H1 (cell line): ENCODE results near the gene AIRE. TPM values are rescaled to one million over a fixed set of nuclear protein-coding genes. Genes with fewer than 3 reads are reported as not detected.

Experiments
- CTCF ChIA-PET: fragments of 300-600 bp; sonication (Branson Sonifier 250); formaldehyde crosslinking; loops from one replicate; lab custom pipeline; 2021; ENCODE audit not compliant: partially characterized antibody; lab: Charles Lee
- POLR2A ChIA-PET: fragments of 300-600 bp; sonication (Branson Sonifier 250); formaldehyde crosslinking; loops from one replicate; lab custom pipeline; 2021; ENCODE audit warnings: inconsistent platforms; ENCODE audit not compliant: partially characterized antibody; lab: Charles Lee
- DNase-seq, 2 experiments: peaks; one replicate each; pipeline versions ENCODE4 v3.0.0 to v3.0.0-alpha.2; 2010 to 2022; ENCODE audit warnings: low spot score in 2 of 2, low read depth in 1 of 2, mixed read lengths in 1 of 2
- FAIRE-seq: peaks from 2 replicates; lab custom pipeline; 2011; peaks lifted over from hg19 to GRCh38; lab: Jason Lieb, UNC
- H2AFZ ChIP-seq: 2 replicates; pipeline ENCODE4 v1.8.1; 2012; ENCODE audit warnings: low read length, inconsistent platforms
- H2AK5ac ChIP-seq: 2 replicates; pipeline ENCODE4 v1.6.1; 2013; ENCODE audit warnings: low read depth, low read length
- H2BK120ac ChIP-seq: replicated peaks from 2 replicates; pipeline ENCODE3; 2013; ENCODE audit warnings: low read depth, low read length, inconsistent platforms
- H2BK12ac ChIP-seq: 2 replicates; pipeline ENCODE4 v1.6.1; 2013; ENCODE audit warnings: low read depth, low read length
- H2BK15ac ChIP-seq: 2 replicates; pipeline ENCODE4 v1.6.1; 2013; ENCODE audit warnings: low read length
- H2BK20ac ChIP-seq: 2 replicates; pipeline ENCODE4 v1.6.1; 2013; ENCODE audit warnings: low read length
- H2BK5ac ChIP-seq: 2 replicates; pipeline ENCODE4 v1.6.1; 2013; ENCODE audit warnings: low read depth, low read length
- H3K14ac ChIP-seq: 2 replicates; pipeline ENCODE4 v1.6.1; 2013; ENCODE audit warnings: inconsistent platforms; ENCODE audit not compliant: insufficient read length
- H3K18ac ChIP-seq: 2 replicates; pipeline ENCODE4 v1.6.1; 2013; ENCODE audit warnings: low read length; ENCODE audit errors: extremely low read depth
- H3K23ac ChIP-seq: 2 replicates; pipeline ENCODE4 v1.6.1; 2013; ENCODE audit warnings: inconsistent platforms; ENCODE audit not compliant: insufficient read length
- H3K23me2 ChIP-seq: 2 replicates; pipeline ENCODE4 v1.6.1; 2013; ENCODE audit warnings: low read depth, low read length
- H3K27ac ChIP-seq: 2 replicates; pipeline ENCODE4 v1.6.1; 2011; ENCODE audit warnings: low read depth, low read length, inconsistent platforms
- H3K27me3 ChIP-seq, 4 experiments: replicated peaks in 1 of 4; 1 replicate in 1 of 4; 2 replicates in 3 of 4; pipeline versions ENCODE4 v1.6.1 to v1.8.1; 2011 to 2013; ENCODE audit warnings: low read length in 3 of 4, mild to moderate bottlenecking in 3 of 4, inconsistent platforms in 2 of 4, mixed read lengths in 2 of 4, moderate library complexity in 1 of 4; ENCODE audit not compliant: control insufficient read depth in 3 of 4, insufficient read depth in 3 of 4; ENCODE audit errors: extremely low read depth in 1 of 4
- H3K36me3 ChIP-seq, 4 experiments: 2 replicates each; pipeline versions ENCODE4 v1.6.1 to v1.8.1; 2011 to 2013; ENCODE audit warnings: mild to moderate bottlenecking in 4 of 4, low read length in 3 of 4, moderate library complexity in 2 of 4, control low read depth in 1 of 4, inconsistent platforms in 1 of 4; ENCODE audit not compliant: insufficient read depth in 4 of 4, control insufficient read depth in 2 of 4
- H3K4ac ChIP-seq: replicated peaks from 2 replicates; pipeline ENCODE3; 2013; ENCODE audit warnings: low read length, low read depth, mixed read lengths, inconsistent platforms; ENCODE audit not compliant: insufficient read length
- H3K4me1 ChIP-seq, 4 experiments: replicated peaks in 1 of 4; 1 replicate in 1 of 4; 2 replicates in 3 of 4; pipeline versions ENCODE4 v1.6.1 to v1.8.1; 2011 to 2013; ENCODE audit warnings: low read length in 3 of 4, inconsistent platforms in 2 of 4, mixed read lengths in 1 of 4; ENCODE audit not compliant: insufficient read depth in 4 of 4, control insufficient read depth in 3 of 4
- H3K4me2 ChIP-seq, 2 experiments: 2 replicates each; pipeline versions ENCODE4 v1.6.1 to v1.8.1; 2011 to 2013; ENCODE audit warnings: low read depth in 2 of 2, low read length in 2 of 2, control low read depth in 1 of 2, inconsistent platforms in 1 of 2, mild to moderate bottlenecking in 1 of 2; ENCODE audit not compliant: insufficient read depth in 1 of 2
- H3K4me3 ChIP-seq, 4 experiments: fragments of 200-600, 300-600 bp in 1 of 4; sonication (generic), shearing (Covaris generic), sonication (Bioruptor Twin) in 1 of 4; 2 replicates each; pipeline versions ENCODE4 v1.5.1 to v1.8.1; 2011 to 2016; ENCODE audit warnings: low read length in 4 of 4, low read depth in 3 of 4, control low read depth in 2 of 4, inconsistent platforms in 2 of 4, mild to moderate bottlenecking in 2 of 4, mixed read lengths in 1 of 4, moderate library complexity in 1 of 4; ENCODE audit not compliant: insufficient read depth in 2 of 4; ENCODE audit errors: extremely low read depth in 1 of 4
- H3K56ac ChIP-seq: replicated peaks from 2 replicates; pipeline ENCODE3; 2013; ENCODE audit warnings: low read depth, mild to moderate bottlenecking, mixed read lengths, low read length, inconsistent platforms; ENCODE audit not compliant: insufficient read length
- H3K79me1 ChIP-seq: 2 replicates; pipeline ENCODE4 v1.6.1; 2013; ENCODE audit warnings: low read depth, low read length, control low read depth
- H3K79me2 ChIP-seq, 2 experiments: 2 replicates each; pipeline versions ENCODE4 v1.6.1 to v1.8.1; 2012 to 2013; ENCODE audit warnings: low read length in 2 of 2, mild to moderate bottlenecking in 2 of 2, inconsistent platforms in 1 of 2; ENCODE audit not compliant: insufficient read depth in 2 of 2, control insufficient read depth in 1 of 2
- H3K9ac ChIP-seq, 4 experiments: replicated peaks in 1 of 4; 1 replicate in 1 of 4; 2 replicates in 3 of 4; pipeline versions ENCODE4 v1.6.1 to v1.8.1; 2011 to 2013; ENCODE audit warnings: low read depth in 3 of 4, low read length in 3 of 4, control low read depth in 2 of 4, mild to moderate bottlenecking in 2 of 4, moderate library complexity in 2 of 4, inconsistent platforms in 1 of 4; ENCODE audit errors: extremely low read depth in 1 of 4
- H3K9me3 ChIP-seq, 2 experiments: 2 replicates each; pipeline versions ENCODE4 v1.6.1 to v1.8.1; 2012 to 2013; ENCODE audit warnings: mild to moderate bottlenecking in 2 of 2, moderate library complexity in 2 of 2, control low read depth in 1 of 2, inconsistent platforms in 1 of 2, low read depth in 1 of 2, low read length in 1 of 2, mixed read lengths in 1 of 2; ENCODE audit not compliant: insufficient read depth in 2 of 2
- H4K20me1 ChIP-seq, 2 experiments: replicated peaks in 1 of 2; 2 replicates each; pipeline versions ENCODE3 to v1.8.1; 2011 to 2013; ENCODE audit warnings: inconsistent platforms in 2 of 2, low read length in 2 of 2, mild to moderate bottlenecking in 1 of 2; ENCODE audit not compliant: insufficient read depth in 2 of 2, control insufficient read depth in 1 of 2
- H4K5ac ChIP-seq: 2 replicates; pipeline ENCODE4 v1.6.1; 2013; ENCODE audit warnings: low read length, low read depth, mixed read lengths, inconsistent platforms; ENCODE audit not compliant: insufficient read length
- H4K8ac ChIP-seq: 2 replicates; pipeline ENCODE4 v1.8.0; 2013; ENCODE audit warnings: mild to moderate bottlenecking, moderate library complexity, low read length, inconsistent platforms; ENCODE audit not compliant: insufficient read depth; ENCODE audit errors: extremely low read depth
- H4K91ac ChIP-seq: replicated peaks from 2 replicates; pipeline ENCODE3; 2013; ENCODE audit warnings: low read length, mixed read lengths, inconsistent platforms; ENCODE audit not compliant: insufficient read length
- CBX5 ChIP-seq: fragments of 300-800, 300-1000 bp; sonication (generic); IDR thresholded peaks from 2 replicates; pipeline ENCODE4 v1.7.1; 2016; ENCODE audit warnings: antibody characterized with exemption, low read length, low read depth
- CEBPB ChIP-seq: IDR thresholded peaks from 2 replicates; pipeline ENCODE4 v1.6.1; 2012; ENCODE audit warnings: low read depth, low read length
- CREB1 ChIP-seq: IDR thresholded peaks from 2 replicates; pipeline ENCODE4 v1.6.1; 2012; ENCODE audit warnings: inconsistent platforms
- GTF2F1 ChIP-seq: IDR thresholded peaks from 2 replicates; pipeline ENCODE4 v1.6.1; 2012; ENCODE audit warnings: low read depth, low read length, improper control_type of control experiment, borderline replicate concordance
- HDAC6 ChIP-seq: IDR thresholded peaks from one replicate; pipeline ENCODE4 v1.7.1; 2012; ENCODE audit warnings: low read depth, mild to moderate bottlenecking, inconsistent platforms, low read length, moderate library complexity
- JUND ChIP-seq: IDR thresholded peaks from 2 replicates; pipeline ENCODE4 v1.6.1; 2011; ENCODE audit warnings: mild to moderate bottlenecking, improper control_type of control experiment, low read length
- PHF8 ChIP-seq: fragments of 200-600 bp; sonication (generic); conservative IDR thresholded peaks from 2 replicates; pipeline ENCODE4 v1.7.1; 2012; ENCODE audit warnings: low read depth, mild to moderate bottlenecking, inconsistent platforms, low read length, moderate library complexity
- RBBP5 ChIP-seq: IDR thresholded peaks from 2 replicates; pipeline ENCODE4 v1.7.1; 2012; ENCODE audit warnings: low read depth, mild to moderate bottlenecking, inconsistent platforms, low read length, moderate library complexity, borderline replicate concordance
- SP1 ChIP-seq: IDR thresholded peaks from 2 replicates; pipeline ENCODE4 v1.6.1; 2011; ENCODE audit warnings: low read depth, low read length
- TAF7 ChIP-seq: optimal IDR thresholded peaks from 2 replicates; pipeline ENCODE3; 2011; ENCODE audit warnings: low read depth, mild to moderate bottlenecking, inconsistent platforms, low read length, moderate library complexity, borderline replicate concordance
- WGBS, 2 experiments: shearing (Covaris generic) in 1 of 2; methylation state at CpG; one replicate each; pipeline versions ENCODE4 v1.1.6 to v1.1.7; 2013 to 2015; ENCODE audit warnings: low lambda C conversion rate in 2 of 2, mixed read lengths in 2 of 2, inconsistent platforms in 1 of 2, low coverage in 1 of 2, missing lambda C conversion rate in 1 of 2; ENCODE audit not compliant: insufficient replicate concordance in 2 of 2, insufficient coverage in 1 of 2, insufficient read length in 1 of 2; ENCODE audit errors: extremely low coverage in 1 of 2, missing lambda C conversion rate in 1 of 2; 5-methylcytosine and 5-hydroxymethylcytosine counted together
- polyA plus RNA-seq, 7 experiments: library from polyadenylated mRNA; depleted of rRNA in 3 of 7; stranded (reverse) in 5 of 7; unstranded in 2 of 7; fragments of >200 nt in 5 of 7; fragments of 200-250 nt in 2 of 7; gene quantifications; 1 replicate in 5 of 7; 2 replicates in 1 of 7; 4 replicates in 1 of 7; pipeline versions ENCODE4 v1.2.1 to v1.2.3, GENCODE V29; 2011 to 2013; ENCODE audit warnings: missing spikeins in 2 of 7, mixed read lengths in 2 of 7
- total RNA-seq: library from RNA; stranded (reverse); fragmentation: NEBNext Ultra II Directional; extraction: Animal tissue kit (Norgen Biotek cat#: 25700); gene quantifications from 2 replicates; pipeline ENCODE4 v1.2.1, GENCODE V29; 2021
- TF ChIP-seq, protein P1 (sequence below), 3 experiments: IDR thresholded peaks; 1 replicate in 2 of 3; 2 replicates in 1 of 3; pipeline versions ENCODE4 v1.5.1 to v1.6.1; 2011; ENCODE audit warnings: low read length in 3 of 3, mild to moderate bottlenecking in 3 of 3, inconsistent platforms in 2 of 3, low read depth in 1 of 3, moderate library complexity in 1 of 3; ENCODE audit not compliant: insufficient read depth in 1 of 3; ENCODE audit errors: control extremely low read depth in 1 of 3

AIRE gene
- total and polyA plus RNA-seq, 2 of the 8 experiments (the other 6 are each of a cell fraction or from before 2014, with no cell fraction given), result 0.09 TPM; not detected in 1

- no peak overlapping the region for H3K9ac ChIP-seq
- H2BK20ac ChIP-seq, result no peak overlapping the region
- no peak overlapping the region for H3K4me2 ChIP-seq
- H2BK120ac ChIP-seq, result no peak overlapping the region
- H4K91ac ChIP-seq, result no peak overlapping the region
- no peaks in the 10 kb centered on the region for H3K23me2 ChIP-seq
- H3K79me2 ChIP-seq, result no peaks in the 10 kb centered on the region
- H4K20me1 ChIP-seq, result no peaks in the 10 kb centered on the region
- no peak overlapping the region for H4K5ac ChIP-seq
- H2BK15ac ChIP-seq, result no peak overlapping the region
- ChIA-PET POLR2A (interaction anchor here (0.5 to 0.6 kb wide), 2 partner anchors 41 to 177 kb away, joined by 3 read pairs; no protein-coding TSS in a partner anchor), CTCF (interaction anchor here (0.7 kb wide), 1 partner anchor 168 kb away, joined by 3 read pairs; no protein-coding TSS in a partner anchor)
- H2AK5ac ChIP-seq, result no peak overlapping the region
- H3K23ac ChIP-seq, result no peak overlapping the region
- H3K9me3 ChIP-seq, result no peaks in the 10 kb centered on the region
- H3K36me3 ChIP-seq, result no peaks in the 10 kb centered on the region
- H2BK12ac ChIP-seq, result no peak overlapping the region
- H3K27me3 ChIP-seq, result no peaks in the 10 kb centered on the region
- no peak for FAIRE-seq
- peak overlapping the region; percentile 32; the same call in 1 of the 2 replicates for H3K18ac ChIP-seq
- peaks cover 0 to 7% (median 4%) of the 10 kb centered on the region in 4 experiments; a peak in 6 of 7 replicates for H3K4me1 ChIP-seq
- DNase-seq, result no peak
- no peak overlapping the region for H4K8ac ChIP-seq
- no peak overlapping the region for H3K14ac ChIP-seq
- no peak overlapping the region for H3K56ac ChIP-seq
- no peaks in the 10 kb centered on the region for H3K79me1 ChIP-seq
- 80% methylated on average over 3 of the region's 12 CpGs; no CpG with 5 or more reads in 1 of the 2 experiments for WGBS, 2 experiments
- no peak overlapping the region for H3K27ac ChIP-seq
- no peak overlapping the region for H2BK5ac ChIP-seq
- no peak overlapping the region for H3K4ac ChIP-seq
- no peak overlapping the region for H3K4me3 ChIP-seq
- no peak overlapping the region for H2AFZ ChIP-seq
- no peak for TF ChIP-seq HDAC6
- TF ChIP-seq SP1, result no peak
- no peak for TF ChIP-seq GTF2F1
- no peak for TF ChIP-seq JUND
- TF ChIP-seq RBBP5, result no peak
- TF ChIP-seq TAF7, result no peak
- TF ChIP-seq CREB1, result no peak
- TF ChIP-seq CBX5, result no peak
- no peak for TF ChIP-seq PHF8
- TF ChIP-seq CEBPB, result no peak
- TF ChIP-seq, protein P1, sequence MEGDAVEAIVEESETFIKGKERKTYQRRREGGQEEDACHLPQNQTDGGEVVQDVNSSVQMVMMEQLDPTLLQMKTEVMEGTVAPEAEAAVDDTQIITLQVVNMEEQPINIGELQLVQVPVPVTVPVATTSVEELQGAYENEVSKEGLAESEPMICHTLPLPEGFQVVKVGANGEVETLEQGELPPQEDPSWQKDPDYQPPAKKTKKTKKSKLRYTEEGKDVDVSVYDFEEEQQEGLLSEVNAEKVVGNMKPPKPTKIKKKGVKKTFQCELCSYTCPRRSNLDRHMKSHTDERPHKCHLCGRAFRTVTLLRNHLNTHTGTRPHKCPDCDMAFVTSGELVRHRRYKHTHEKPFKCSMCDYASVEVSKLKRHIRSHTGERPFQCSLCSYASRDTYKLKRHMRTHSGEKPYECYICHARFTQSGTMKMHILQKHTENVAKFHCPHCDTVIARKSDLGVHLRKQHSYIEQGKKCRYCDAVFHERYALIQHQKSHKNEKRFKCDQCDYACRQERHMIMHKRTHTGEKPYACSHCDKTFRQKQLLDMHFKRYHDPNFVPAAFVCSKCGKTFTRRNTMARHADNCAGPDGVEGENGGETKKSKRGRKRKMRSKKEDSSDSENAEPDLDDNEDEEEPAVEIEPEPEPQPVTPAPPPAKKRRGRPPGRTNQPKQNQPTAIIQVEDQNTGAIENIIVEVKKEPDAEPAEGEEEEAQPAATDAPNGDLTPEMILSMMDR (IDR thresholded peaks at IDR 0.05; ENCODE audit: control extremely low read depth in 1 of 3, insufficient read depth in 1 of 3, low read depth in 1 of 3, low read length in 3 of 3), result no peak
Observed at GRCh38 chr21:44262338-44263056, 23.2 kb upstream of the AIRE start.
